Left ventricle myocardium inferior (tissue), 1 donor: ENCODE data around the gene ADD3. TPM values are rescaled to one million over a fixed set of nuclear protein-coding genes. Genes with fewer than 3 reads are reported as not detected.

ENCODE experiments used
- DNase-seq: peaks from one replicate; pipeline ENCODE4 v3.0.0-alpha.2; 2020
- H3K27ac ChIP-seq: fragments of 200-600 bp; replicated peaks from 2 replicates; pipeline ENCODE4 v1.8.0; 2021
- H3K27me3 ChIP-seq: fragments of 200-600 bp; 2 replicates; pipeline ENCODE4 v1.8.0; 2021; ENCODE audit warnings: low read depth
- H3K36me3 ChIP-seq: fragments of 200-600 bp; 2 replicates; pipeline ENCODE4 v1.8.0; 2021
- H3K4me1 ChIP-seq: fragments of 200-600 bp; 2 replicates; pipeline ENCODE4 v1.8.0; 2021
- H3K4me3 ChIP-seq: fragments of 200-600 bp; 2 replicates; pipeline ENCODE4 v1.8.0; 2021; ENCODE audit warnings: mild to moderate bottlenecking, moderate library complexity
- H3K9me3 ChIP-seq: fragments of 200-600 bp; replicated peaks from 2 replicates; pipeline ENCODE4 v1.8.0; 2021
- CTCF ChIP-seq: fragments of 200-600 bp; IDR thresholded peaks from 2 replicates; pipeline ENCODE4 v1.8.0; 2021; ENCODE audit warnings: antibody characterized with exemption, mild to moderate bottlenecking, borderline replicate concordance
- intact Hi-C: fragments of 100-400 bp; cut with micrococcal nuclease; formaldehyde crosslinking; loops from one replicate; pipeline ENCODE4 v1.11.0; 2022
- total RNA-seq: library from RNA; stranded (reverse); fragmentation: NEBNext Ultra II Directional; extraction: Animal tissue kit (Norgen Biotek cat#: 25700); gene quantifications from one replicate; pipeline ENCODE4 v1.2.1, GENCODE V29; 2021
- donor health status: DM: no; HTN: yes; CAD: no; lungs with severe emphysema.

The ADD3 gene
- total RNA-seq, 1 donor from 2014 or later, result 113 TPM

- no peaks in the 10 kb centered on the region for H3K36me3 ChIP-seq
- no peak for DNase-seq
- no peaks in the 10 kb centered on the region for H3K27me3 ChIP-seq
- intact Hi-C loops, result no loop called here
- H3K9me3 ChIP-seq, result no peaks in the 10 kb centered on the region
- H3K4me3 ChIP-seq, result no peak overlapping the region
- TF ChIP-seq CTCF, result no peak
- peak overlapping the region; percentile 91 for H3K27ac ChIP-seq
- peaks cover 95% of the 10 kb centered on the region for H3K4me1 ChIP-seq
These were observed 57.5 kb downstream of the ADD3 start for GRCh38 chr10:110065269-110065668.

GRCh38 chr10:110067960-110068770 is 60.4 kb downstream of the ADD3 start:
- peaks cover 99% of the 10 kb centered on the region for H3K4me1 ChIP-seq
- intact Hi-C loops, result no loop called here
- peak; percentile 48 for DNase-seq
- no peak for TF ChIP-seq CTCF
- no peaks in the 10 kb centered on the region for H3K27me3 ChIP-seq
- no peaks in the 10 kb centered on the region for H3K36me3 ChIP-seq
- no peak overlapping the region for H3K4me3 ChIP-seq
- H3K9me3 ChIP-seq, result no peaks in the 10 kb centered on the region
- peak overlapping the region; percentile 91 for H3K27ac ChIP-seq

GRCh38 chr10:110068780-110069179 is 61.0 kb downstream of the ADD3 start:
- Histone ChIP-seq H3K36me3 (no peaks in the 10 kb centered on the region), H3K27ac (peak overlapping the region; percentile 91), H3K4me1 (peaks cover 99% of the 10 kb centered on the region), H3K27me3 (no peaks in the 10 kb centered on the region), H3K9me3 (no peaks in the 10 kb centered on the region), H3K4me3 (no peak overlapping the region)
- no peak for DNase-seq
- intact Hi-C loops, result no loop called here
- no peak for TF ChIP-seq CTCF

- DNase-seq, result no peak
- no peaks in the 10 kb centered on the region for H3K9me3 ChIP-seq
- intact Hi-C loops, result no loop called here
- no peaks in the 10 kb centered on the region for H3K36me3 ChIP-seq
- H3K4me1 ChIP-seq, result peaks cover 99% of the 10 kb centered on the region
- H3K27ac ChIP-seq, result peak overlapping the region; percentile 91
- TF ChIP-seq CTCF, result no peak
- H3K4me3 ChIP-seq, result peak overlapping the region; percentile 39
- no peaks in the 10 kb centered on the region for H3K27me3 ChIP-seq
These were observed 61.8 kb downstream of the ADD3 start for GRCh38 chr10:110069502-110069982.

GRCh38 chr10:110073896-110074295 is 66.1 kb downstream of the ADD3 start:
- H3K4me1 ChIP-seq, result peaks cover 100% of the 10 kb centered on the region
- peak overlapping the region; percentile 91 for H3K27ac ChIP-seq
- no peaks in the 10 kb centered on the region for H3K36me3 ChIP-seq
- no peaks in the 10 kb centered on the region for H3K9me3 ChIP-seq
- H3K4me3 ChIP-seq, result peak overlapping the region; percentile 51
- H3K27me3 ChIP-seq, result no peaks in the 10 kb centered on the region
- intact Hi-C loops, result no loop called here
- TF ChIP-seq CTCF, result no peak
- no peak for DNase-seq
